T-helper 17 cell (primary cell): ENCODE results near the gene SKIL. TPM values are rescaled to one million over a fixed set of nuclear protein-coding genes. Genes with fewer than 3 reads are reported as not detected.
"Not testable (repeated sequence)": the region's sequence is repeated elsewhere in the genome, so short reads cannot be mapped to it uniquely, and the experiment has no call there.

Source experiments
- ATAC-seq: fragments of 150-1000 bp; cut with Tn5 transposase; 2 replicates; pipeline ENCODE4 v1.10.0; 2021; ENCODE audit warnings: mild to moderate bottlenecking, moderate library complexity
- DNase-seq, 3 donors: peaks; one replicate each; pipeline versions ENCODE4 v3.0.0 to v3.0.0-alpha.2; 2020 to 2021
- H3K9me3 ChIP-seq: one replicate; pipeline ENCODE4 v1.7.0; 2013; ENCODE audit warnings: low read length, mild to moderate bottlenecking; ENCODE audit not compliant: control insufficient read depth, poor library complexity, severe bottlenecking
- H3K27ac Mint-ChIP-seq: one replicate; pipeline ENCODE4 v1.8.0; 2022; ENCODE audit warnings: mild to moderate bottlenecking, moderate library complexity, mixed read lengths
- H3K27me3 Mint-ChIP-seq: one replicate; pipeline ENCODE4 v1.8.0; 2022; ENCODE audit warnings: mixed read lengths
- H3K36me3 Mint-ChIP-seq: one replicate; pipeline ENCODE4 v1.8.0; 2022; ENCODE audit warnings: low read depth, mixed read lengths
- H3K4me1 Mint-ChIP-seq: one replicate; pipeline ENCODE4 v1.8.0; 2022; ENCODE audit warnings: mild to moderate bottlenecking, mixed read lengths
- H3K4me3 Mint-ChIP-seq: one replicate; pipeline ENCODE4 v1.8.0; 2022; ENCODE audit warnings: mild to moderate bottlenecking, moderate library complexity, mixed read lengths
- total RNA-seq, 4 donors: library from RNA in 2 of 4; stranded (reverse) in 2 of 4; gene quantifications; one replicate each; pipeline ENCODE4 v1.2.3 and lab custom pipeline; 2022 to 2026

Gene SKIL
- 10 to 100 TPM; 49.4 to 59.8 TPM for total RNA-seq
- total RNA-seq (lab: John Stamatoyannopoulos, UW) = 47.5 to 217 reads per million in 2 donors

- H3K36me3 Mint-ChIP-seq = peaks cover 5% of the 10 kb centered on the region
- DNase-seq (peak; percentile 95 to 97 (median 96)), ATAC-seq (peak; percentile 80)
- H3K4me3 Mint-ChIP-seq = peak within 1 kb of the TSS; percentile 95
- H3K27ac Mint-ChIP-seq = peak within 1 kb of the TSS; percentile 95
- H3K4me1 Mint-ChIP-seq = peaks cover 38% of the 10 kb centered on the region
- H3K27me3 Mint-ChIP-seq = no peaks in the 10 kb centered on the region
- no peaks in the 10 kb centered on the region for H3K9me3 ChIP-seq
Observed at GRCh38 chr3:170357176-170358041, at the start of gene SKIL. Gene SKIL (plus strand): TSS chr3:170357715. CDS start chr3:170360332, 2,617 bp downstream.

GRCh38 chr3:170309046-170309445, 48.5 kb upstream of the SKIL start:
- H3K4me3 Mint-ChIP-seq = no peak overlapping the region
- no peaks in the 10 kb centered on the region for H3K36me3 Mint-ChIP-seq
- H3K4me1 Mint-ChIP-seq = no peaks in the 10 kb centered on the region

DNA sequence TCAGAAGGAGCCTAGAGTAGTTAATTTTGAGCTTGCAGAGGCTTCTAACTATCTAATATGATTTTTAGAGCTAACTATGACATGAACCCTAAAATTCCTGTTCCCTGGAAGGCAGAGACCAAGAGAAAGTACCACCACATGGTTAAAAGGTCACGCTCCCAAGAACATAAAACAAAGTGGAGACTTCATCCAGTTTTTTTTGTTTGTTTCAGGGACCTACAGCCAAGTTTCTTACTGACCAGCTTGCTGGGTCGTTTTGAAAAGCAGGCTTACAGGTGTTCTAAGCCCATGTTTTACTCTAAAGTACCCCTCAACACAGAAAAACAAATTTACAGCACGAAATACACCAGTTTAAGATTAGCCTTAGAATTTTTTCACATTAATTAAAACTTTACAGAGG, 39.6 kb upstream of the SKIL start:
- H3K4me3 Mint-ChIP-seq = no peak overlapping the region
- DNase-seq = no peak

More at GRCh38 chr3:170309046-170309445, 48.5 kb upstream of the SKIL start:
- H3K27ac Mint-ChIP-seq = no peak overlapping the region
- no peak for ATAC-seq
- H3K9me3 ChIP-seq = no peaks in the 10 kb centered on the region
- DNase-seq = no peak
- no peaks in the 10 kb centered on the region for H3K27me3 Mint-ChIP-seq

DNA sequence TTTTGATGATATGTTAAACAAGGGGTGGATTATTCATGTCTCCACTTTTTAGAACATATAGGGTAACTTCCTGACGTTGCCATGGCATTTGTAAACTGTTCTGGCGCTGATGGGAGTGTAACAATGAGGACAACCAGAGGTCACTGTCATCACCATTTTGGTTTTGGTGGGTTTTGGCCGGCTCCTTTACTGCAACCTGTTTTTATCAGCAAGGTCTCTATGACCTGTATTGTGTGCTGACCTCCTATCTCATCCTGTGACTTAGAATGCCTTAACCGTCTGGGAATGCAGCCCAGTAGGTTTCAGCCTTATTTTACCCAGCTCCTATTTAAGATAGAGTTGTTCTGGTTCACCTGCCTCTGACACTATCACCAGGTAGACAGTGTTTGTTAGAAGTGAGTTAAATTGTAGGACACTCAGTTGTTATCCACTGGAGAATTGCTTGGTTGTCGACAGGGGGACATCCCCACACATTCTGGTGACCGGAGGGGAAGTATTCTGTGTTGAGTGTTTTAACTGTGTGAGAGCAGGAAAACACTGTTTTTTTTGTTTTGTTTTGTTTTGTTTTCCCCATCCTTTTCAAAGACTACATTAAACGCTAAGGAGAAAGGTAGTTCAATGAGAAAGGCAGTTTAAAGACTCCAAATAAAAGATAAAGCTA, 36.9 kb upstream of the SKIL start:
- H3K4me3 Mint-ChIP-seq = no peak overlapping the region
- H3K27me3 Mint-ChIP-seq = peaks cover 11% of the 10 kb centered on the region
- H3K36me3 Mint-ChIP-seq = peaks cover 3% of the 10 kb centered on the region
- DNase-seq (no peak), ATAC-seq (no peak)
- no peaks in the 10 kb centered on the region for H3K9me3 ChIP-seq
- H3K4me1 Mint-ChIP-seq = peaks cover 2% of the 10 kb centered on the region
- no peak overlapping the region for H3K27ac Mint-ChIP-seq

More for the DNA sequence above, 39.6 kb upstream of the SKIL start:
- Mint-ChIP-seq H3K27ac (peak overlapping the region; percentile 21), H3K4me1 (no peaks in the 10 kb centered on the region), H3K27me3 (peaks cover 5% of the 10 kb centered on the region), H3K36me3 (no peaks in the 10 kb centered on the region)
- ATAC-seq = no peak
- no peaks in the 10 kb centered on the region for H3K9me3 ChIP-seq

DNA sequence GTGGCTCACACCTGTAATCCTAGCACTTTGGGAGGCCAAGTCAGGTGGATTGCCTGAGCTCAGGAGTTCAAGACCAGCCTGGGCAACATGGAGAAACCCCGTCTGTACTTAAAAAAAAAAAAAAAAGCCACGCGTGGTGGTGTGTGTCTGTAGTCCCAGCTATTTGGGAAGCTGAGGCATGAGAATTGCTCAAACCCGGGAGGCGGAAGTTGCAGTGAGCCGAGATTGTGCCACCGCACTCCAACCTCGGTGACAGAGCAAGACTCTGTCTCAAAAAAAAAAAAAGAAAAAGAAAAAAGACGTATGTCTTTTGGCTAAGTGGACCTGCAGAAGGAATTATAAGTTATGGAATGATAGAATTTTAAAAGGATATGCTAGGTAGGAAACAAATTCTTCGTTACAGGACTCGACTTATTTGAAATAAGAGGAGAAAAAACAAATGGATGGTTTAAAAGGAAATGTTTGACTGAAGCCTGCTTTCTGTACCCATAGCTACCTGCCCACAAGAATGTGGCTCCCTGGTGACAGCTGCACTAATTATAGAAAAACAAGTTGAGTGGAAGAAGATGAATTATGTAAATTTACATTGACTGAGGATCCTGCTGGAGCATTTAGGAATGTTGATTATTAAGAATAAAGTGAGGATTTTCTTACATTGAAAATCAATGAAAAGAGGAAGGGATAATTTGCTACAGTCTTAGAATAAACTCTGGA, 36.0 kb upstream of the SKIL start:
- H3K9me3 ChIP-seq = no peaks in the 10 kb centered on the region
- Mint-ChIP-seq H3K36me3 (peaks cover 3% of the 10 kb centered on the region), H3K4me1 (peaks cover 2% of the 10 kb centered on the region), H3K4me3 (no peak overlapping the region), H3K27me3 (peaks cover 11% of the 10 kb centered on the region), H3K27ac (no peak overlapping the region)
- DNase-seq (no peak), ATAC-seq (no peak)

DNA sequence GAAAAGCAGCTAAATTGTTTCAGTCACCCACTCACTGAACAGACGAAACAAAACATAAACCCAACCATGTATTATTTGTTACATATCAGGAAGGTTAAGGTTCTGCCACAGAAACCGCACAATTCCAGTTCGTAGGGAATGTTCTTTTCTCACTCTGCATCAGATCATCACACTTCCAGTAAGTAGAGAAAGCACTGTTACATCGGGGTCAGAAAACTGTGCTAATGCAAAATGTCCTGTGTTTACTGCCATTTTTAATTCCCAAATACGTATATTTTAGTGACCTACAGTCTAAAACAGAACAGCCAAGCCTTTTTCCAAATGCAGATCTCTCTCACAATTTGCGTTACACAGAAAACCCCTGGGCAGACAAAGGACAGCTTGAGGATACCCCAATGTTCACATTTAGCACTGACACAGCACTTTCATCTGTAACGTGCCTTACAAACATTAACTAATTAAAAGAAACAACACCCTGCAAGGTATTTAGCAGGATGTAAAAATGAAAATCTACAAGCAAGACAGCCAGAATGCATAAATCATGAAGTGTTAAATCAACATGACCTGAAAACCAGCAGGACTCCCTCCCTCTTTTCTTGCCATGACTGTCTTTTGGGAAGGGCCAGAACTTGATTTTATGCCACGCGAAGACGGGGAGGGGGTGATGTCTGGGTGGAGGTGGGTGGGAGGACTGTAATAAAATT, 34.8 kb upstream of the SKIL start:
- Mint-ChIP-seq H3K27ac (no peak overlapping the region), H3K4me1 (peaks cover 2% of the 10 kb centered on the region), H3K27me3 (peaks cover 11% of the 10 kb centered on the region), H3K4me3 (no peak overlapping the region), H3K36me3 (peaks cover 3% of the 10 kb centered on the region)
- no peaks in the 10 kb centered on the region for H3K9me3 ChIP-seq
- no peak for DNase-seq
- no peak for ATAC-seq

DNA sequence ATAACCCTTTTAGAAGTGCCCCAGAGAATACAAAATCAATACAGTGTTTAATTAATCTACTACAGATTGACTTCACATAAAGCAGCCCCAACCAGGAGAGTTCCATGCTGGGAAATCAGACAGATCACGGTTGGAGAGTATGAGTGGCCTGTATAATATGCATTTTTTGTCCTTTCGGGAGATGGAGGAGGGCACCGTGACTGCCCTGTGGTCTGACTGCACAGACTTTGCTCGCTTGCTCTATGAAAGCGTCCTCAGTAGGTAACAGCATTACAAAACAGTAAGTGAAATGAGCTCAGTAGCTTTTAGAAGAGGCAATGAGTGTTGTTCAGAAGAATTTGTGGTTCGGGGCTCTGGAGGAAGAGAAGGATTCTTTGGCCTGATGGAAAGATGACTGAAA, 34.2 kb upstream of the SKIL start:
- Mint-ChIP-seq H3K36me3 (peaks cover 3% of the 10 kb centered on the region), H3K4me1 (peaks cover 2% of the 10 kb centered on the region), H3K27me3 (peaks cover 11% of the 10 kb centered on the region), H3K4me3 (no peak overlapping the region), H3K27ac (no peak overlapping the region)
- DNase-seq (no peak), ATAC-seq (no peak)
- H3K9me3 ChIP-seq = no peaks in the 10 kb centered on the region

- ATAC-seq (no peak), DNase-seq (no peak)
- H3K9me3 ChIP-seq = no peaks in the 10 kb centered on the region
- peaks cover 11% of the 10 kb centered on the region for H3K27me3 Mint-ChIP-seq
- H3K4me3 Mint-ChIP-seq = no peak overlapping the region
- H3K4me1 Mint-ChIP-seq = peaks cover 2% of the 10 kb centered on the region
- H3K36me3 Mint-ChIP-seq = peaks cover 3% of the 10 kb centered on the region
- peak overlapping the region; percentile 59 for H3K27ac Mint-ChIP-seq
Observed at GRCh38 chr3:170324962-170325361, 32.6 kb upstream of the SKIL start.

DNA sequence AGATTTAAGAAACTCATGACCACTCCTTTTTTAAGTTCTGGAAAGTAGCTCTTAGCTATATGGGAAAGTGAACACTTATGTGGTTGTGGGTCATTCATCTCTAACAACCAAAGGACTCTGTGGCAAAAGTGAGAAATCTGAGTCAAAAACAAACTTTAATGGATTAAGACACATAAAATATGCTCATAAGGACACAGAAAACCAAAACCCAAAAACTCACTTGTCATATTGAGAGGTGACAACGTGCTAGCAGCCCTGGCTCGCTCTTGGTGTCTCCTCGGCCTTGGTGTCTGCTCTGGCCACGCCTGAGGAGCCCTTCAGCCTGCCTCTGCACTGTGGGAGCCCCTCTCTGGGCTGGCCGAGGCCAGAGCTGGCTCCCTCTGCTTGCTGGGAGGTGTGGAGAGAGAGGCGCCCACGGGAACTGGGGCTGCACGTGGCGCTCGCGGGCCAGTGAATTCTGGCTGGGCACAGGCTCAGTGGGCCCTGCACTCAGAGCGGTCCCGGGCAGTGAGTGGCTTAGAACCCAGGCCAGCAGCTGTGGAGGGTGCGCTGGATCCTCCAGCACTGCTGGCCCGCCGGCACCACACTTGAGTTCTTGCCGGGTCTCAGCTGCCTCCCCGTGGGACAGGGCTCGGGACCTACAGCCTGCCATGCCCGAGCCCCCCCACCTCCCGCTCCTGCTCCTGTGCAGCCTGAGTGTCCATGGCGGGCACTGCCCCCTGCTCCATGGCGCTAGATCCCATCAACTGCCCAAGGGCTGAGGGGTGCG, 30.3 kb upstream of the SKIL start:
- Mint-ChIP-seq H3K4me3 (no peak overlapping the region), H3K27me3 (peaks cover 11% of the 10 kb centered on the region), H3K27ac (no peak overlapping the region), H3K36me3 (peaks cover 3% of the 10 kb centered on the region), H3K4me1 (peaks cover 5% of the 10 kb centered on the region)
- H3K9me3 ChIP-seq = no peaks in the 10 kb centered on the region
- no peak for ATAC-seq
- no peak for DNase-seq

DNA sequence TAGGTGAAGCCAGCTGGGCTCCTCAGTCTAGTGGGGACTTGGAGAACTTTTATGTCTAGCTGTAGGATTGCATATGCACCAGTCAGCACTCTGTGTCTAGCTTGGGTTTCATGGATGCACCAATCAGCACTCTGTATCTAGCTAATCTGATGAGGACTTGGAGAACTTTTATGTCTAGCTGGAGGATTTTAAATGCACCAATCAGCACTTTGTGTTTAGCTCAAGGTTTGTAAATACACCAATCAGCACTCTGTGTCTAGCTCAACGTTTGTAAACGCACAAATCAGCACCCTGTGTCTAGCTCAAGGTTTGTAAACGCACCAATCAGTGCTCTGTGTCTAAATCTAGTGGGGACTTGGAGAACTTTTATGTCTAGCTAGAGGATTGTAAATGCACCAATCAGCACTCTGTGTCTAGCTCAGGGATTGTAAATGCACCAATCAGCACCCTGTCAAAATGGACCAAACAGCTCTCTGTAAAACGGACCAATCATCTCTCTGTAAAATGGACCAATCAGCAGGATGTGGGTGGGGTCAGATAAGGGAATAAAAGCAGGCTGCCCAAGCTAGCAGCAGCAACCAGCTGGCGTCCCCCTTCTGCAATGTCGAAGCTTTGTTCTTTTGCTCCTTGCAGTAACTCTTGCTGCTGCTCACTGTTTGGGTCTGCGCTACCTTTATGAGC, 29.5 kb upstream of the SKIL start:
- not testable (repeated sequence) for DNase-seq, H3K9me3 ChIP-seq, ATAC-seq, H3K27ac Mint-ChIP-seq, H3K27me3 Mint-ChIP-seq, H3K4me3 Mint-ChIP-seq, H3K4me1 Mint-ChIP-seq, H3K36me3 Mint-ChIP-seq

DNA sequence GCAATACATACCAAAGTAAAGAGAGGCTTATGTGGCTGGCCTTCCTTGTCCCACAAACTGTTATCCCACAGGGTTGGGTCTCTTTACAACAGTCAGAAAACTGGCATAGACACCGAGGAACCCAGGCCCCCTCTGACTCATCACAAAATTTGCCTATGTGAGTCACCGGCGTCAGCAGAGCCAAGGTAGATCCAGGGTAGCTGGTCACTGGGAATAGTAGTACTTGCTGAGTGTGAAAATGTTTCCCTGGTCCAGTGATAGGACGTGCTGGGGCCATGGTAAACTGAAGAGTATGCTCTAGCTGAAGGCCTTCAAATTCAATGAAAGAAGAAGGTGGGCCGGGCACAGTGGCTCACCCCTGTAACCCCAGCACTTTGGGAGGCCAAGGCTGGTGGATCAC, 27.1 kb upstream of the SKIL start:
- no peaks in the 10 kb centered on the region for H3K27me3 Mint-ChIP-seq
- DNase-seq = no peak
- H3K4me3 Mint-ChIP-seq = no peak overlapping the region
- H3K4me1 Mint-ChIP-seq = peaks cover 3% of the 10 kb centered on the region
- H3K27ac Mint-ChIP-seq = no peak overlapping the region
- ATAC-seq = no peak
- peaks cover 2% of the 10 kb centered on the region for H3K36me3 Mint-ChIP-seq
- H3K9me3 ChIP-seq = no peaks in the 10 kb centered on the region

DNA sequence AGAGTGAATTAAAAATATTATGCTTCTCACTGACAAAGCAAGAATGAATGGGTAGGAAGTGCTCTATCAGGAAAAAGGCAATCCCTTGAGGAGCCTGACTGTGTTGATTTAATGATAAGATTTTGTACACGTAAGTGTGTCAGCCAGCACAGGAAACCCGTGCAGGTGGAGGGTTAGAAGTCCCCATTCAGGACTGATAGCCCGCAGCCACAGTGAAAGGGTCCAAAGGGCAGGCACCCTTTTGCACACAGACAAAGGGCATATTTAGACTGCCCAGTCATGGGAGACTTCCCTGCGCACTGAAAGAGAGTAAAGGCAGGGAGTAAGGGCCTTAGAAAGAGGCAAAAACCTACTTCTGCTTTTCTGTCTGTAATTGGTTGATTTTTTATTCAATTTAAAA, 26.4 kb upstream of the SKIL start:
- ATAC-seq = peak; percentile 32

More for the DNA sequence above, 26.4 kb upstream of the SKIL start:
- peaks cover 2% of the 10 kb centered on the region for H3K36me3 Mint-ChIP-seq
- no peak overlapping the region for H3K27ac Mint-ChIP-seq
- peaks cover 3% of the 10 kb centered on the region for H3K4me1 Mint-ChIP-seq
- no peaks in the 10 kb centered on the region for H3K9me3 ChIP-seq
- H3K27me3 Mint-ChIP-seq = no peaks in the 10 kb centered on the region
- no peak for DNase-seq
- no peak overlapping the region for H3K4me3 Mint-ChIP-seq
